Prostate gland (tissue), 2 donors: ENCODE results near the gene TBC1D5. TPM values are rescaled to one million over a fixed set of nuclear protein-coding genes. Genes with fewer than 3 reads are reported as not detected.

ENCODE experiments used
- DNase-seq: peaks from one replicate; pipeline ENCODE4 v3.0.0-alpha.2; 2019; ENCODE audit warnings: low spot score
- H3K27ac ChIP-seq, 2 donors: fragments of 200-600 bp; sonication (generic); 2 replicates each; pipeline ENCODE4 v1.5.1; 2017 to 2019
- H3K27me3 ChIP-seq: fragments of 200-600 bp; sonication (generic); replicated peaks from 2 replicates; pipeline ENCODE4 v1.5.1; 2019; ENCODE audit not compliant: insufficient read depth
- H3K36me3 ChIP-seq, 2 donors: fragments of 200-600 bp; sonication (generic); 1 replicate in 1 of 2; 2 replicates in 1 of 2; pipeline versions ENCODE4 v1.5.1 to v1.8.1; 2017 to 2019
- H3K4me1 ChIP-seq: fragments of 200-600 bp; sonication (generic); replicated peaks from 2 replicates; pipeline ENCODE4 v1.5.1; 2019
- H3K4me3 ChIP-seq, 2 donors: fragments of 200-600 bp; sonication (generic); 2 replicates each; pipeline ENCODE4 v1.5.1; 2017 to 2019
- H3K9me3 ChIP-seq: fragments of 200-600 bp; sonication (generic); 2 replicates; pipeline ENCODE4 v1.5.1; 2017
- POLR2A ChIP-seq: fragments of 450-650 bp; IDR thresholded peaks from one replicate; pipeline ENCODE4 v1.6.1; 2016; ENCODE audit warnings: antibody characterized with exemption, mild to moderate bottlenecking
- POLR2AphosphoS5 ChIP-seq: sonication (generic); formaldehyde crosslinking; IDR thresholded peaks from one replicate; pipeline ENCODE4 v1.6.1; 2017; ENCODE audit warnings: antibody characterized with exemption
- WGBS: methylation state at CpG from one replicate; pipeline ENCODE4 v1.1.5; 2018; 5-methylcytosine and 5-hydroxymethylcytosine counted together
- intact Hi-C: fragments of 100-400 bp; cut with DNase I; formaldehyde crosslinking; loops from one replicate; pipeline ENCODE4 v1.14.2; 2022
- total RNA-seq, 2 donors: library from RNA; depleted of rRNA; stranded (reverse); fragments of >200 nt; gene quantifications; one replicate each; pipeline ENCODE4 v1.1.0, GENCODE V29; 2016
- TF ChIP-seq, protein P1 (sequence below), 4 experiments: fragments of 200-600 bp in 2 of 4; fragments of 450-650 bp in 2 of 4; sonication (generic) in 2 of 4; IDR thresholded peaks; 1 replicate in 3 of 4; 2 replicates in 1 of 4; pipeline ENCODE4 v1.5.1; 2016 to 2019; ENCODE audit warnings: antibody characterized with exemption in 4 of 4, mild to moderate bottlenecking in 2 of 4, moderate library complexity in 2 of 4

The TBC1D5 gene
- total RNA-seq, 2 donors from 2014 or later = 64.8 to 99.2 TPM

DNA sequence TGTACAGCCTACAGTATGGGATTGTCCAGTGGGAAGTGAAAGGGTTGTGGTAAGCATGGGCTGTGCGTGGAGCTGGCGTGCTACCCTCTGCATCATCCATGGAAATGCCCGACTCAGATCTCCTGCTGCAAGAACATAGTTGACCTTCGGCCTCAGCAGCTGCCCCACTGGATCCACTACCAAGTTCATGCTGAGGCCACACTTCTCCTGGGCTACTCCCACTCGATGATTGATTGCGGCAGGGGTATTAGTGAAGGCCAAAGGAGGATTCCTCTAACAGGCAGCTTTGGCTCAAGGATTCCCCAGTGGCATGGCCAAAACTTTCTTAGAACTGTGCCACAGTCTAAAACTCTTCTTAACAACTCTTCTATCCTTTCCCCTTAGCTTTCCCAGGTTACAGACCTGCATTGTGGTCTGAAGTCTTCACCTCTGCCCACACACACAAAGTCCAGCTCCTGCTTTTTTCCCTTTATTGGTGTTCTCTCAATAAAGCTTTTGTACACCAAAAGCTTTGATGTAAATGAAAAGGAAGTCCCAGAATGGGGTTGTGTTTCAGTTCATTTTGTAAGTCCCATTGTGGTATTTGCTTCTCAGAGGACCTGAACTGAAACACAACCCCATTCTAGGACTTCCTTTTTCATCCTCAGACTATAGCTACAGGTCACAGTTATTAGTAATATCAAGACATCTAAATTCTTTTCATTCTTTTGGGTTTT, 4.9 kb upstream of the TBC1D5 start:
- 91% methylated on average over 6 of the region's 6 CpGs for WGBS
- Histone ChIP-seq H3K4me1 (no peaks in the 10 kb centered on the region), H3K27ac (no peak overlapping the region), H3K36me3 (no peaks in the 10 kb centered on the region), H3K27me3 (no peaks in the 10 kb centered on the region), H3K4me3 (no peak overlapping the region), H3K9me3 (no peaks in the 10 kb centered on the region)
- intact Hi-C loops = no loop called here
- no peak for DNase-seq
- no peak for TF ChIP-seq POLR2A
- TF ChIP-seq, protein P1, sequence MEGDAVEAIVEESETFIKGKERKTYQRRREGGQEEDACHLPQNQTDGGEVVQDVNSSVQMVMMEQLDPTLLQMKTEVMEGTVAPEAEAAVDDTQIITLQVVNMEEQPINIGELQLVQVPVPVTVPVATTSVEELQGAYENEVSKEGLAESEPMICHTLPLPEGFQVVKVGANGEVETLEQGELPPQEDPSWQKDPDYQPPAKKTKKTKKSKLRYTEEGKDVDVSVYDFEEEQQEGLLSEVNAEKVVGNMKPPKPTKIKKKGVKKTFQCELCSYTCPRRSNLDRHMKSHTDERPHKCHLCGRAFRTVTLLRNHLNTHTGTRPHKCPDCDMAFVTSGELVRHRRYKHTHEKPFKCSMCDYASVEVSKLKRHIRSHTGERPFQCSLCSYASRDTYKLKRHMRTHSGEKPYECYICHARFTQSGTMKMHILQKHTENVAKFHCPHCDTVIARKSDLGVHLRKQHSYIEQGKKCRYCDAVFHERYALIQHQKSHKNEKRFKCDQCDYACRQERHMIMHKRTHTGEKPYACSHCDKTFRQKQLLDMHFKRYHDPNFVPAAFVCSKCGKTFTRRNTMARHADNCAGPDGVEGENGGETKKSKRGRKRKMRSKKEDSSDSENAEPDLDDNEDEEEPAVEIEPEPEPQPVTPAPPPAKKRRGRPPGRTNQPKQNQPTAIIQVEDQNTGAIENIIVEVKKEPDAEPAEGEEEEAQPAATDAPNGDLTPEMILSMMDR (IDR thresholded peaks at IDR 0.05) = no peak
- TF ChIP-seq POLR2AphosphoS5 = no peak

DNA sequence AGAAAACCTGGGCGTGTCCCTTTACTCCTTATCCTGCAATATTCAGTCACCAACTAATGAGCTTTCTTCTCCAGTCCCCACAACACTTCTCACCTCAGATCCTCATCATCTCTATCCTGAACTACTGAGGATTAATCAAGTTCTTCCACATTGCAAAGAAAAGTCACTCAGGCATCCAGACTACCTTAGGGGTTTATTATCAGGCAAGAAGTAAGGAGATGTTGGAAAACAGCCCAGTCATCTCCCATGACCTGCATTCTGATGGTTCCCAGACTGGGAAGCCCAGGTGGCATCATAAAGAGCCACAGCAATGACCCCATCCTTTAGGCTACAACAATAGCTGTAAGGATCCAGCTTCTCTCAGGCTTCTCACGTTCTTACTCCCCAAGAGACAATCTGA, 3.5 kb upstream of the TBC1D5 start:
- WGBS = 50% methylated on average over 2 of the region's 2 CpGs
- Histone ChIP-seq H3K36me3 (no peaks in the 10 kb centered on the region), H3K9me3 (no peaks in the 10 kb centered on the region), H3K27ac (no peak overlapping the region), H3K4me1 (no peaks in the 10 kb centered on the region), H3K4me3 (no peak overlapping the region), H3K27me3 (no peaks in the 10 kb centered on the region)
- no peak for DNase-seq
- intact Hi-C loops = no loop called here
- TF ChIP-seq, protein P1 (IDR thresholded peaks at IDR 0.05) = no peak
- TF ChIP-seq POLR2AphosphoS5 (no peak), POLR2A (no peak)

DNA sequence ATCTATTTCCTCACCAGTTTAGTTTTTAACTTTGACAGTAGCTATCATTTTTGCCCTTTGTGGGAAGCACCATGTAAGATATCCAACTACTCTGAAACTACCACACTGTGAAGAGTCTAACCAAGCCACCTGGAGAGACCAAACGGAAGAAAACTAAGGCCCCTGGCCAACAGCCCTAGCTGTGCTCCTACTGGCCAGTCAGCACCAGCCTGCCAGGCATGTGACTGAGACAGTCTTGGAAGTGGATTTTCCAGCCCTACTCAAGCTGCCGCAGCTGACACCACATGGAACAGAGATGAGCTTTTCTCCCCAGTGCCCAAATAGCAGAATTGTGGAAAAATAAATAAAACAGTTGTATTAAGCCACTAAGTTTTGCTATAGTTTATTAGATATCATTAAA, 2.9 kb upstream of the TBC1D5 start:
- intact Hi-C loops = no loop called here
- WGBS = 70% methylated on average over 2 of the region's 2 CpGs
- DNase-seq = no peak
- H3K36me3 ChIP-seq = no peaks in the 10 kb centered on the region
- H3K4me3 ChIP-seq = no peak overlapping the region
- H3K27ac ChIP-seq = no peak overlapping the region
- no peaks in the 10 kb centered on the region for H3K27me3 ChIP-seq
- TF ChIP-seq, protein P1 (IDR thresholded peaks at IDR 0.05) = no peak
- TF ChIP-seq POLR2AphosphoS5 (no peak), POLR2A (no peak)
- H3K4me1 ChIP-seq = no peaks in the 10 kb centered on the region
- no peaks in the 10 kb centered on the region for H3K9me3 ChIP-seq

DNA sequence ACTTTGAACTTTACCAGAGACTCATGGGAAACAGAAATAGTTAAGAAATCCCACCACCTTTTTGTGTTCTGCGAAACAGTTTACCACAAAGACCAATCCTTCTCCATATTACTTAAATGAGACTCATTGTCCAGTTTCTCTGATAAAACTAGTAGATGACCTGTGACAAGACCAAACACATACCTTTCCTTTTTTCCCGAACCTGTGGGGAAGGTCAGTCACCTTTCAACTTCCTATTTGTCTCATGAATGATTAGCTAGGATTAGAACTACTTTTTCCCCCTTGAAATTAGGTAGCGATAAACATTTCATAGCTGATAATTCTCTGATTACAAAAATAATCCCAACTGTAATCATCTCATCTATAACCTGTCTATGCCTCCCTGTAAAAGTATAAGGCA, 2.3 kb upstream of the TBC1D5 start:
- H3K4me1 ChIP-seq = no peaks in the 10 kb centered on the region
- H3K9me3 ChIP-seq = no peaks in the 10 kb centered on the region
- no peaks in the 10 kb centered on the region for H3K27me3 ChIP-seq
- WGBS = 73% methylated on average over 3 of the region's 3 CpGs
- no peak for DNase-seq
- intact Hi-C loops = no loop called here
- no peak overlapping the region for H3K27ac ChIP-seq
- TF ChIP-seq POLR2A = no peak
- TF ChIP-seq, protein P1 (IDR thresholded peaks at IDR 0.05) = no peak
- no peak for TF ChIP-seq POLR2AphosphoS5
- no peak overlapping the region for H3K4me3 ChIP-seq
- no peaks in the 10 kb centered on the region for H3K36me3 ChIP-seq

DNA sequence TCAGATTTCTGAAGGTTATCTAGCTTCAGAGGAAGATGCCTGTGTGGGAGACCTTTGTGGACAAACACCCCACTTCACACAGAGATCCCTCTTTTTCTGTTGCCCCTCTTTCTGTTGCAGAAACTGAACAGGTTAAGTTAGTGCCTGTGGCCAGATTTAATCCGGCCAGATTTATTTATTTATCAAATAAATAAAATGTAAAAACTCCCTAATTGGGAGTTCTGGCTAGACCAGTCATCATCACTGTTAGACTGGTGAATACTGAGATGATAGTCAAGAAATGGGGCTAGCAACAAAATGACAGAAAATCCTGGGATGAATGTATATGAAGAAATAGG, 1.2 kb upstream of the TBC1D5 start:
- intact Hi-C loops = no loop called here
- TF ChIP-seq, protein P1 (IDR thresholded peaks at IDR 0.05) = no peak
- TF ChIP-seq POLR2AphosphoS5 = no peak
- TF ChIP-seq POLR2A = no peak
- WGBS = 9% methylated on average over 1 of the region's 1 CpG
- no peaks in the 10 kb centered on the region for H3K27me3 ChIP-seq
- H3K4me3 ChIP-seq = no peak overlapping the region
- H3K9me3 ChIP-seq = no peaks in the 10 kb centered on the region
- no peaks in the 10 kb centered on the region for H3K36me3 ChIP-seq
- DNase-seq = no peak
- H3K4me1 ChIP-seq = no peaks in the 10 kb centered on the region
- peak overlapping the region; percentile 93 to 98 for H3K27ac ChIP-seq
